GM18517 (cell line): ENCODE results near the gene C15orf62.

Experiments used
- ATAC-seq: cut with Tn5 transposase; IDR thresholded peaks from one replicate; pipeline ENCODE4 v1.9.1; 2021; ENCODE audit warnings: mild to moderate bottlenecking, moderate library complexity; ENCODE audit not compliant: unreplicated experiment

C15orf62 gene

GRCh38 chr15:40769274-40770146 is at the start of gene C15orf62:
Gene C15orf62, plus strand, starts transcription at chr15:40769980. Its CDS starts 516 bp downstream, at chr15:40770496.
- peak; percentile 39 for ATAC-seq

GRCh38 chr15:40721701-40722100 is 48.1 kb upstream of the C15orf62 start:
- no peak for ATAC-seq

GRCh38 chr15:40722354-40722753 is 47.4 kb upstream of the C15orf62 start:
- no peak for ATAC-seq

- ATAC-seq = no peak
These were observed 46.8 kb upstream of the C15orf62 start for GRCh38 chr15:40722934-40723333.

- ATAC-seq = no peak
These were observed 45.9 kb upstream of the C15orf62 start for GRCh38 chr15:40723919-40724318.

- no peak for ATAC-seq
These were observed 38.7 kb upstream of the C15orf62 start for GRCh38 chr15:40731034-40731433.

GRCh38 chr15:40736575-40736974 is 33.2 kb upstream of the C15orf62 start:
- no peak for ATAC-seq

- no peak for ATAC-seq
These were observed 32.7 kb upstream of the C15orf62 start for GRCh38 chr15:40737048-40737447.

- no peak for ATAC-seq
These were observed 30.7 kb upstream of the C15orf62 start for GRCh38 chr15:40739047-40739446.

GRCh38 chr15:40739854-40740253 is 29.9 kb upstream of the C15orf62 start:
- ATAC-seq = no peak

- ATAC-seq = no peak
These were observed 26.3 kb upstream of the C15orf62 start for GRCh38 chr15:40743485-40743901.

- ATAC-seq = no peak
These were observed 25.6 kb upstream of the C15orf62 start for GRCh38 chr15:40743921-40744814.

- ATAC-seq = no peak
These were observed 25.0 kb upstream of the C15orf62 start for GRCh38 chr15:40744815-40745152.

- no peak for ATAC-seq
These were observed 22.8 kb upstream of the C15orf62 start for GRCh38 chr15:40746916-40747418.

- ATAC-seq = no peak
These were observed 21.8 kb upstream of the C15orf62 start for GRCh38 chr15:40747685-40748631.

GRCh38 chr15:40749151-40749630 is 20.6 kb upstream of the C15orf62 start:
- ATAC-seq = no peak

- no peak for ATAC-seq
These were observed 18.9 kb upstream of the C15orf62 start for GRCh38 chr15:40750885-40751284.

- no peak for ATAC-seq
These were observed 18.0 kb upstream of the C15orf62 start for GRCh38 chr15:40751745-40752144.

GRCh38 chr15:40754574-40754882 is 15.3 kb upstream of the C15orf62 start:
- no peak for ATAC-seq
